ENCODE measurements around the gene STAT6.

The STAT6 gene

GRCh38 chr12:57143454-57143853, 32.3 kb upstream of the STAT6 start:
- peaks cover 42% of the 10 kb centered on the region for H3K4me1 ChIP-seq (ENCODE audit: insufficient read depth, low read length)
- no peaks in the 10 kb centered on the region for H3K9me3 ChIP-seq (ENCODE audit: low read length)
- no peaks in the 10 kb centered on the region for H3K27me3 ChIP-seq (ENCODE audit: control insufficient read depth in 1 of 2, insufficient read depth in 2 of 2, low read length in 2 of 2)
- no peak overlapping the region for H3K9ac ChIP-seq (ENCODE audit: low read length)
- H3K36me3 ChIP-seq (ENCODE audit: insufficient read depth, low read length), result peaks cover 85% of the 10 kb centered on the region
- H3K4me3 ChIP-seq (ENCODE audit: low read depth in 1 of 2, low read length in 2 of 2), result no peak overlapping the region
- H3K27ac ChIP-seq (ENCODE audit: low read depth, low read length), result no peak overlapping the region

DNA sequence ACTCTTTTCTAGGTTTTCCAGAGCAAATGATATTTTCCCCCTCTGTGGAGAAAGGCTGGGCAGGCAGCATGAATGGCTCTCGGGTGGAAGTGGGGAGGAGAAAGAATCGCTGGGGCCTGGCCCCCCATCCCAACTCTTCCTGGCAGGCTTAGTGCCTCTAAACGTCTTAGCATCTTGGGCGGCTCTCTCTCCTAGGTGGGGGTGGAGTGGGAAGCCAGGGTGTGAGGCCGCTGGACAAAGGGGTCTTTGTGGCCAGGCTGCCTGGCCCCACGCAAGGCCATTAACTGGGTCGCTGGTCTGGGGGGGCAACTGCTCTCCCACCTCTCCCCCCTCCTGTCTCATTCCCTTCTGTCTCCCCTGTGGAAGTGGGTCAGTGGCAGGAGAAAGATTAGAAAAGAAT, 31.6 kb upstream of the STAT6 start:
- Histone ChIP-seq H3K9me3 (ENCODE audit: low read length) (no peaks in the 10 kb centered on the region), H3K36me3 (ENCODE audit: insufficient read depth, low read length) (peaks cover 87% of the 10 kb centered on the region), H3K27ac (ENCODE audit: low read depth, low read length) (no peak overlapping the region), H3K9ac (ENCODE audit: low read length) (no peak overlapping the region), H3K4me3 (ENCODE audit: low read depth in 1 of 2, low read length in 2 of 2) (no peak overlapping the region), H3K4me1 (ENCODE audit: insufficient read depth, low read length) (peaks cover 40% of the 10 kb centered on the region), H3K27me3 (ENCODE audit: control insufficient read depth in 1 of 2, insufficient read depth in 2 of 2, low read length in 2 of 2) (no peaks in the 10 kb centered on the region)

DNA sequence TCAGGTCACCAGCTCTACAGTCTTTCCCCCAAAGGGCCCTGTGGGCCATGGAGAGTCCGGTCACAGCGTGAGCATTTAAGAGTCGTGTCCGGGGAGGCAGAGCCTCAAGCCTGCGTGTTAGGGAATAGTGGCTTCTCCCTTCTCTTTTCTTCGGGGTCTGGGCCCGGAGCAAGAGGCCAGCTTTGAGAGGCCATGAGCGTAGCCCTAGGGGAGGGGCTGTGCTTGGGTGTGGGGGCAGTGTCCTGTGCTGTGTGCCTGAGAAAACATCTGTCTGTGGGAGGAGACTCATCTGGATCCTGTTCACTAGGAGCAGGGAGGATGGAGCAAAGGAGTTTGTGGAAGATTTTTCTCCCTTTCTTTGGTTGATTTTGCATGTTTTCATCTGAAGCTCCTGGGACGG, 31.0 kb upstream of the STAT6 start:
- Histone ChIP-seq H3K36me3 (ENCODE audit: insufficient read depth, low read length) (peaks cover 87% of the 10 kb centered on the region), H3K27me3 (ENCODE audit: control insufficient read depth in 1 of 2, insufficient read depth in 2 of 2, low read length in 2 of 2) (no peaks in the 10 kb centered on the region), H3K4me3 (ENCODE audit: low read depth in 1 of 2, low read length in 2 of 2) (no peak overlapping the region), H3K9me3 (ENCODE audit: low read length) (no peaks in the 10 kb centered on the region), H3K27ac (ENCODE audit: low read depth, low read length) (no peak overlapping the region), H3K9ac (ENCODE audit: low read length) (no peak overlapping the region), H3K4me1 (ENCODE audit: insufficient read depth, low read length) (peaks cover 36% of the 10 kb centered on the region)

DNA sequence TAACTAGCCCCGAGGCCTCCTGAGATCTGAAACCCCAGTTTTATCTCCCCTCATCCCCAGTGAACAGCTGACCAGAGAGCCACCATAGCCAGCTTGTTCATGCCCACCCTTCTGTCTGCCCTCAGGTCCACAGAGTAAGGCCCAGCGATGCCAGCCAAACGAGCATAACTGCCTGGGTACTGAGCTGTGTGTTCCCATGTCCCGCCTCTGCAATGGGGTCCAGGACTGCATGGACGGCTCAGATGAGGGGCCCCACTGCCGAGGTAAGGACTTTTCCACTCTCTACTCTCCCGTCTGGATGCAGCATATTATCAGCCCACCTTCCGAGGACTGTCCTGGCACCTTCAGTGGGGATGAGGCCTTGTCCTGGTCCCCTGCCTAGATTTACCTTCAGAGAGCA, 30.1 kb upstream of the STAT6 start:
- Histone ChIP-seq H3K27me3 (ENCODE audit: control insufficient read depth in 1 of 2, insufficient read depth in 2 of 2, low read length in 2 of 2) (no peaks in the 10 kb centered on the region), H3K36me3 (ENCODE audit: insufficient read depth, low read length) (peaks cover 79% of the 10 kb centered on the region), H3K27ac (ENCODE audit: low read depth, low read length) (no peak overlapping the region), H3K4me3 (ENCODE audit: low read depth in 1 of 2, low read length in 2 of 2) (no peak overlapping the region), H3K9ac (ENCODE audit: low read length) (no peak overlapping the region), H3K4me1 (ENCODE audit: insufficient read depth, low read length) (peaks cover 34% of the 10 kb centered on the region), H3K9me3 (ENCODE audit: low read length) (no peaks in the 10 kb centered on the region)

- Histone ChIP-seq H3K9me3 (ENCODE audit: low read length) (no peaks in the 10 kb centered on the region), H3K4me3 (ENCODE audit: low read depth in 1 of 2, low read length in 2 of 2) (no peak overlapping the region), H3K27me3 (ENCODE audit: control insufficient read depth in 1 of 2, insufficient read depth in 2 of 2, low read length in 2 of 2) (no peaks in the 10 kb centered on the region), H3K36me3 (ENCODE audit: insufficient read depth, low read length) (peaks cover 67% of the 10 kb centered on the region), H3K9ac (ENCODE audit: low read length) (no peak overlapping the region), H3K27ac (ENCODE audit: low read depth, low read length) (no peak overlapping the region), H3K4me1 (ENCODE audit: insufficient read depth, low read length) (peaks cover 37% of the 10 kb centered on the region)
These were observed 28.9 kb upstream of the STAT6 start for GRCh38 chr12:57139796-57140649.

- no peak overlapping the region for H3K4me3 ChIP-seq (ENCODE audit: low read depth in 1 of 2, low read length in 2 of 2)
- no peak overlapping the region for H3K9ac ChIP-seq (ENCODE audit: low read length)
- peaks cover 43% of the 10 kb centered on the region for H3K4me1 ChIP-seq (ENCODE audit: insufficient read depth, low read length)
- peaks cover 54% of the 10 kb centered on the region for H3K36me3 ChIP-seq (ENCODE audit: insufficient read depth, low read length)
- H3K9me3 ChIP-seq (ENCODE audit: low read length), result no peaks in the 10 kb centered on the region
- no peaks in the 10 kb centered on the region for H3K27me3 ChIP-seq (ENCODE audit: control insufficient read depth in 1 of 2, insufficient read depth in 2 of 2, low read length in 2 of 2)
- H3K27ac ChIP-seq (ENCODE audit: low read depth, low read length), result peak overlapping the region; percentile 14
These were observed 27.5 kb upstream of the STAT6 start for GRCh38 chr12:57138526-57139272.

DNA sequence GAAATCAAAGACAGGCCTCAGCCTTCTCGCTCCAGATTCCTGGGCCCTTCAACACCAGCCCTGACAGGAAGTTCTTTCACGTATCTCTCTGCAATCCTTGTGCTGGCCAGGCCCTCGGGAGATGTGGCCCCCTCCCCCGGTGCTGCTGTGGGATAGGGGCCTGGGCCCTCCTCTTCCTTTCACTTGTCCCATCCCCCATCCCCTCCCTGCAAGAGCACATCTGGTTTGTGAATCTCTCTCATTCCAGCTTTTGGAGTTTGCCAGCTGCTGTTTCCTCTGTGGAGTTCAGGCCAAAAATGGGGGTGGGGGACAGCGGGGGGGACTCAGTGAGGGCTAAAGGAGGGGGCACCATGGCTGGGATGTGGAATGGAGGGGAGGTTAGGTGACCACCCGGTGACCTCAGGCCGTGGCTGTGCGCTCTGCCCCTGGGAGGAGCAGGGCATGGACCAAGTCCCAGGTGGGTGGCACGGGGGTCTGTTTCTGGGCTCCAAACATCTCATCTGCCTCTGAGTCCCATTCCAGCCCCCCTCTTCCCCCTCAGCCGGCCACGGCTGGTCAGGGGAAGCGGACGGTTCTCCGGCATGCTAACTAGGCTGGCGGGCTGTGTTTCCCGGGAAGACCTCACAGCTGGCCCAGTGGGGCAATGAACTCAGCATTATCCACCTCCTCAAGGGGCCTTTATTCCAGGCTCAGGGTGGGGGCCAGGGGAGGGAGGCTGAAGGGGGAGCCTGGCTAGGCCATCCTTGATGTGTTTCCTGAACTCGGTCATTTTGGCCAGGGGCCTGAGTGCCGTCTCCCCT, 24.6 kb upstream of the STAT6 start:
- Histone ChIP-seq H3K9me3 (ENCODE audit: low read length) (no peaks in the 10 kb centered on the region), H3K9ac (ENCODE audit: low read length) (peak overlapping the region; percentile 9), H3K4me1 (ENCODE audit: insufficient read depth, low read length) (peaks cover 61% of the 10 kb centered on the region), H3K36me3 (ENCODE audit: insufficient read depth, low read length) (peaks cover 31% of the 10 kb centered on the region), H3K27ac (ENCODE audit: low read depth, low read length) (peak overlapping the region; percentile 56), H3K27me3 (ENCODE audit: control insufficient read depth in 1 of 2, insufficient read depth in 2 of 2, low read length in 2 of 2) (no peaks in the 10 kb centered on the region), H3K4me3 (ENCODE audit: low read depth in 1 of 2, low read length in 2 of 2) (peak overlapping the region; percentile 7 to 17)

DNA sequence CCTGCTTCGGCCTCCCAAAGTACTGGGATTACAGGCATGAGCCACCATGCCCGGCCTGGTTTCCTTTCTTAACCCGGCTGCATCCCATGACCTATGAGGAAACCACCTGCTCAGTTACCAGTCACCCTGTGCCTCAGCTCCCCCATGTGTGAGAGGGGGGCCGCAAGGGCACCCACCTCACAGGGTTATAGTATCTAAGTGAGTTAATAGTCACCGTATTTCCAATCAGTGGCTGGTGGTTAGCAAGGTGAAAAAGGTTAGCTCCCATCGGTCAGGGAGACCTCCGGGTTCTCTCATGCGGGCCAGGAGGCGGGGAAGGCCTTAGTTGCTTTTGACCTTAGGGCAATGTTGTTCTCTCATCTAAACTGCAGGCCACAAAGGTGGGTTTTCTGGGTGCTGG, 23.8 kb upstream of the STAT6 start:
- Histone ChIP-seq H3K4me3 (ENCODE audit: low read depth in 1 of 2, low read length in 2 of 2) (no peak overlapping the region), H3K27me3 (ENCODE audit: control insufficient read depth in 1 of 2, insufficient read depth in 2 of 2, low read length in 2 of 2) (no peaks in the 10 kb centered on the region), H3K4me1 (ENCODE audit: insufficient read depth, low read length) (peaks cover 69% of the 10 kb centered on the region), H3K9ac (ENCODE audit: low read length) (peak overlapping the region; percentile 9), H3K27ac (ENCODE audit: low read depth, low read length) (peak overlapping the region; percentile 56), H3K9me3 (ENCODE audit: low read length) (no peaks in the 10 kb centered on the region), H3K36me3 (ENCODE audit: insufficient read depth, low read length) (peaks cover 23% of the 10 kb centered on the region)

GRCh38 chr12:57133916-57134315, 22.8 kb upstream of the STAT6 start:
- no peak overlapping the region for H3K9ac ChIP-seq (ENCODE audit: low read length)
- H3K27ac ChIP-seq (ENCODE audit: low read depth, low read length), result peak overlapping the region; percentile 32
- H3K27me3 ChIP-seq (ENCODE audit: control insufficient read depth in 1 of 2, insufficient read depth in 2 of 2, low read length in 2 of 2), result no peaks in the 10 kb centered on the region
- H3K4me1 ChIP-seq (ENCODE audit: insufficient read depth, low read length), result peaks cover 72% of the 10 kb centered on the region
- peaks cover 13% of the 10 kb centered on the region for H3K36me3 ChIP-seq (ENCODE audit: insufficient read depth, low read length)
- no peak overlapping the region for H3K4me3 ChIP-seq (ENCODE audit: low read depth in 1 of 2, low read length in 2 of 2)
- H3K9me3 ChIP-seq (ENCODE audit: low read length), result no peaks in the 10 kb centered on the region

DNA sequence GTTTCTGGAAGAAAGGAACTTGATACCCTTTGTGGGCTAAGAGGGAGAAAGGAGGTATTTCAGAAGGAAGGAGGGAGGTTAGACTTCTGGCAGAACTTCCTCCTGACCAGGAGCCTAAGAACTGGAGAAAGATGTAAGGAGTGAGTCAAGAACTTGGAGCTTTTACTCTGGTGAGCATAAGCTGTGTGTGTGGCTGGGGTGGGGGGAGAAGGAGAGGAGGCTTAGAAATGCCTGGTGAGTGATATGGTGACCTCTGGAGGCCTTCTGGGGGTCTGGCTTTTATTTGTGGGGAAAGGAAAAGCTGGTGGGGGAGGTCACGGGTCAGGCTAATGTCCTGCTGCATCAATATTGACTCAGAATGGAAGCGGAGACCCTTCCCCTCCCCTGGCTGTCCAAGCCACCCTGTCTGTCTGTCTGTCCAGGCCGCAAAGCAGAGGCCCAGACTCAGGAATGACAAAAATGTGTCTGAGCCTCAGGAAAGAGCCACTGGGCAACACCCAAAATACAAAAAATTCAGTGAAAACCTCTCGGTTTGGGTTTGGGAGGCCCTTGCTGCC, 21.9 kb upstream of the STAT6 start:
- Histone ChIP-seq H3K9ac (ENCODE audit: low read length) (peak overlapping the region; percentile 9), H3K4me3 (ENCODE audit: low read depth in 1 of 2, low read length in 2 of 2) (peak overlapping the region in 1 of 2 donors; percentile 76), H3K4me1 (ENCODE audit: insufficient read depth, low read length) (peaks cover 71% of the 10 kb centered on the region), H3K36me3 (ENCODE audit: insufficient read depth, low read length) (peaks cover 6% of the 10 kb centered on the region), H3K9me3 (ENCODE audit: low read length) (no peaks in the 10 kb centered on the region), H3K27me3 (ENCODE audit: control insufficient read depth in 1 of 2, insufficient read depth in 2 of 2, low read length in 2 of 2) (no peaks in the 10 kb centered on the region), H3K27ac (ENCODE audit: low read depth, low read length) (peak overlapping the region; percentile 41)

Measured in muscle layer of colon (tissue), 2 donors.